Neural progenitor cell (in vitro differentiated cells): ENCODE data around the gene MYO5A. TPM values are rescaled to one million over a fixed set of nuclear protein-coding genes. Genes with fewer than 3 reads are reported as not detected.

ENCODE experiments used
- DNase-seq: peaks from one replicate; pipeline ENCODE4 v3.0.0-alpha.2; 2016; ENCODE audit warnings: low spot score
- H2AFZ ChIP-seq: fragments of 200-600 bp; sonication (generic); replicated peaks from 2 replicates; pipeline ENCODE4 v1.6.1; 2016; ENCODE audit warnings: antibody characterized with exemption
- H3F3A ChIP-seq: fragments of 200-600 bp; sonication (generic); 2 replicates; pipeline ENCODE4 v1.6.1; 2016; ENCODE audit warnings: antibody characterized with exemption, low read depth
- H3K27ac ChIP-seq: fragments of 200-600 bp; sonication (generic); 2 replicates; pipeline ENCODE4 v1.5.1; 2016; ENCODE audit warnings: mild to moderate bottlenecking
- H3K27me3 ChIP-seq: fragments of 200-600 bp; sonication (generic); 2 replicates; pipeline ENCODE4 v1.6.1; 2016; ENCODE audit warnings: mild to moderate bottlenecking, moderate library complexity
- H3K36me3 ChIP-seq: fragments of 200-600 bp; sonication (generic); 2 replicates; pipeline ENCODE4 v1.5.1; 2016
- H3K4me1 ChIP-seq: fragments of 200-600 bp; sonication (generic); 2 replicates; pipeline ENCODE4 v1.6.1; 2016; ENCODE audit warnings: mixed run types
- H3K4me2 ChIP-seq: fragments of 200-600 bp; sonication (generic); 2 replicates; pipeline ENCODE4 v1.6.1; 2016
- H3K4me3 ChIP-seq: fragments of 200-600 bp; sonication (generic); 2 replicates; pipeline ENCODE4 v1.5.1; 2016
- H3K79me2 ChIP-seq: fragments of 200-600 bp; sonication (generic); 2 replicates; pipeline ENCODE4 v1.6.1; 2016; ENCODE audit warnings: low read depth
- H3K9ac ChIP-seq: fragments of 200-600 bp; sonication (generic); 2 replicates; pipeline ENCODE4 v1.6.1; 2016
- H3K9me3 ChIP-seq: fragments of 200-600 bp; sonication (generic); 2 replicates; pipeline ENCODE4 v1.5.1; 2016; ENCODE audit warnings: low read depth
- H4K20me1 ChIP-seq: fragments of 200-600 bp; sonication (generic); 2 replicates; pipeline ENCODE4 v1.6.1; 2016; ENCODE audit warnings: low read depth
- H3K27ac Mint-ChIP-seq: 3 replicates; pipeline ENCODE4 v1.8.0; 2021; ENCODE audit warnings: mixed read lengths
- H3K27me3 Mint-ChIP-seq: 2 replicates; pipeline ENCODE4 v1.8.0; 2022; ENCODE audit warnings: low read depth, mild to moderate bottlenecking, inconsistent platforms, moderate library complexity, mixed read lengths; ENCODE audit not compliant: insufficient read depth
- H3K36me3 Mint-ChIP-seq: 3 replicates; pipeline ENCODE4 v1.8.0; 2021; ENCODE audit warnings: mixed read lengths
- H3K4me1 Mint-ChIP-seq: 3 replicates; pipeline ENCODE4 v1.8.0; 2021; ENCODE audit warnings: mixed read lengths
- H3K4me3 Mint-ChIP-seq: 3 replicates; pipeline ENCODE4 v1.8.0; 2021; ENCODE audit warnings: mild to moderate bottlenecking, moderate library complexity, mixed read lengths
- H3K9me3 Mint-ChIP-seq: 3 replicates; pipeline ENCODE4 v1.8.0; 2020; ENCODE audit warnings: mixed read lengths
- EZH2 ChIP-seq: fragments of 200-600 bp; sonication (generic); IDR thresholded peaks from 2 replicates; pipeline ENCODE4 v1.6.1; 2017; ENCODE audit warnings: antibody characterized with exemption, mild to moderate bottlenecking, moderate library complexity
- EZH2phosphoT487 ChIP-seq: fragments of 200-600 bp; sonication (generic); IDR thresholded peaks from 2 replicates; pipeline ENCODE4 v1.6.1; 2017; ENCODE audit warnings: antibody characterized with exemption
- total RNA-seq: library from RNA; depleted of rRNA; stranded (reverse); fragments of >200 nt; gene quantifications from 2 replicates; pipeline ENCODE4 v1.2.3, GENCODE V29; 2015; ENCODE audit warnings: low replicate concordance
- TF ChIP-seq, protein P1 (sequence below): fragments of 200-600 bp; sonication (generic); IDR thresholded peaks from 2 replicates; pipeline ENCODE4 v1.5.1; 2017; ENCODE audit warnings: antibody characterized with exemption, mild to moderate bottlenecking

MYO5A gene
- total RNA-seq, 1 donor from 2014 or later, result 34.3 TPM

DNA sequence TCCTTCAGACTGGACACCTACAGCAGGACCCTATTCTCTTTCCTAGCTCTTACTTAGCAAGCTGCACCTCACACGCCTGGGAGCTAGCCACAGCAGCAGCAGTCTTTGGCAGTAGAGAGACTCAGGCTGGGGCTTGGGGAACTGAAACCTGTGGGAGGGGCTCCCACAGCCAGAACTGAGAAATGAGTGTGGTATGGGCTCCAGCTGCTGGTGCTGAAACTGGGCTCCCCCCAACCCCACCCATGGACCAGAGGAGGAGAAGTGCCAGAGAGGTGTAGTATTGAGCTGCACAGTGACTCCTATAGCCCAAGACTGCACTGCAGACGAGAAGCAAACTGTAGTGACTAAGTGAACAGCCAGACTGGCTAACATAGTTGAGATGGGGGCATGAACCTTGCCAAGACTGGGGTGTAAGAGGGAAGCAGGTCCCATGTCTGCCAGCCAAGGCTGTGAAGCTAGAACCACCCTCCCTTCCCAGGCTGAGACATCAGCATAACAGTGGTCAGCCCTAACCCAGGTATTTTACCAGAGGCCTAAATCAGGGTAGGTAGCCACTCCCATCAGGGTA lies 62.5 kb downstream of the MYO5A start:
- TF ChIP-seq, protein P1, sequence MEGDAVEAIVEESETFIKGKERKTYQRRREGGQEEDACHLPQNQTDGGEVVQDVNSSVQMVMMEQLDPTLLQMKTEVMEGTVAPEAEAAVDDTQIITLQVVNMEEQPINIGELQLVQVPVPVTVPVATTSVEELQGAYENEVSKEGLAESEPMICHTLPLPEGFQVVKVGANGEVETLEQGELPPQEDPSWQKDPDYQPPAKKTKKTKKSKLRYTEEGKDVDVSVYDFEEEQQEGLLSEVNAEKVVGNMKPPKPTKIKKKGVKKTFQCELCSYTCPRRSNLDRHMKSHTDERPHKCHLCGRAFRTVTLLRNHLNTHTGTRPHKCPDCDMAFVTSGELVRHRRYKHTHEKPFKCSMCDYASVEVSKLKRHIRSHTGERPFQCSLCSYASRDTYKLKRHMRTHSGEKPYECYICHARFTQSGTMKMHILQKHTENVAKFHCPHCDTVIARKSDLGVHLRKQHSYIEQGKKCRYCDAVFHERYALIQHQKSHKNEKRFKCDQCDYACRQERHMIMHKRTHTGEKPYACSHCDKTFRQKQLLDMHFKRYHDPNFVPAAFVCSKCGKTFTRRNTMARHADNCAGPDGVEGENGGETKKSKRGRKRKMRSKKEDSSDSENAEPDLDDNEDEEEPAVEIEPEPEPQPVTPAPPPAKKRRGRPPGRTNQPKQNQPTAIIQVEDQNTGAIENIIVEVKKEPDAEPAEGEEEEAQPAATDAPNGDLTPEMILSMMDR, result no peak
- TF ChIP-seq EZH2 (no peak), EZH2phosphoT487 (no peak)
- peaks cover 10% of the 10 kb centered on the region for H3K9me3 Mint-ChIP-seq
- DNase-seq, result peak; percentile 13
- Histone ChIP-seq H2AFZ (no peak overlapping the region), H3K9ac (no peak overlapping the region), H3K36me3 (no peaks in the 10 kb centered on the region), H3K4me1 (peaks cover 9% of the 10 kb centered on the region), H3F3A (no peaks in the 10 kb centered on the region), H3K27ac (no peak overlapping the region), H3K4me2 (no peak overlapping the region), H3K4me3 (no peak overlapping the region), H4K20me1 (no peaks in the 10 kb centered on the region), H3K79me2 (no peaks in the 10 kb centered on the region), H3K27me3 (no peaks in the 10 kb centered on the region), H3K9me3 (no peaks in the 10 kb centered on the region)
- no peak overlapping the region for H3K4me3 Mint-ChIP-seq
- no peak overlapping the region for H3K27ac Mint-ChIP-seq
- no peaks in the 10 kb centered on the region for H3K4me1 Mint-ChIP-seq
- no peaks in the 10 kb centered on the region for H3K36me3 Mint-ChIP-seq
- H3K27me3 Mint-ChIP-seq, result no peaks in the 10 kb centered on the region

DNA sequence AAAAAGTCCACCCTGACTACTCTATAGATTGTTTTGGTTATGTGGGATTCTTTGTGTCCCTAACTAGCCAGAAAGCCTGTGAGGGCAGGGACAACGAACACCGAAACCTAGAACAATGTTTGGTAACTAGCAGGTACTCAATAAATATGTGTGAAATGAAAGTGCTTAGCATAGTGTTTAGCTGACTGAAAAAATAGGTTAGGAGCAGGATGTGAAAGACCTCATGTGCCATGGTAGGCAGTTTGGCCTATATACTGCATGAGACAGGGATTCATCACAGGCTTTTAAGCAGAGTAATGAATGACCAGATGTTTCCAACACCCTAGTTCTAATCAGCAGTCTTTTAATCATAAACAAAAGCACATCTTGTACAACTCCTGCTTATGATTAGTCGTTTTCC lies 64.2 kb downstream of the MYO5A start:
- H3K4me3 ChIP-seq, result no peak overlapping the region
- H3K36me3 ChIP-seq, result no peaks in the 10 kb centered on the region
- Mint-ChIP-seq H3K36me3 (no peaks in the 10 kb centered on the region), H3K9me3 (peaks cover 13% of the 10 kb centered on the region), H3K27ac (no peak overlapping the region), H3K4me1 (no peaks in the 10 kb centered on the region), H3K4me3 (no peak overlapping the region), H3K27me3 (no peaks in the 10 kb centered on the region)
- no peaks in the 10 kb centered on the region for H4K20me1 ChIP-seq
- peaks cover 9% of the 10 kb centered on the region for H3K4me1 ChIP-seq
- H2AFZ ChIP-seq, result no peak overlapping the region
- no peak overlapping the region for H3K27ac ChIP-seq
- H3K79me2 ChIP-seq, result no peaks in the 10 kb centered on the region
- H3K9ac ChIP-seq, result no peak overlapping the region
- TF ChIP-seq EZH2phosphoT487 (no peak), EZH2 (no peak)
- TF ChIP-seq, protein P1, result no peak
- no peak overlapping the region for H3K4me2 ChIP-seq
- no peaks in the 10 kb centered on the region for H3F3A ChIP-seq
- no peaks in the 10 kb centered on the region for H3K9me3 ChIP-seq
- no peak for DNase-seq
- no peaks in the 10 kb centered on the region for H3K27me3 ChIP-seq

DNA sequence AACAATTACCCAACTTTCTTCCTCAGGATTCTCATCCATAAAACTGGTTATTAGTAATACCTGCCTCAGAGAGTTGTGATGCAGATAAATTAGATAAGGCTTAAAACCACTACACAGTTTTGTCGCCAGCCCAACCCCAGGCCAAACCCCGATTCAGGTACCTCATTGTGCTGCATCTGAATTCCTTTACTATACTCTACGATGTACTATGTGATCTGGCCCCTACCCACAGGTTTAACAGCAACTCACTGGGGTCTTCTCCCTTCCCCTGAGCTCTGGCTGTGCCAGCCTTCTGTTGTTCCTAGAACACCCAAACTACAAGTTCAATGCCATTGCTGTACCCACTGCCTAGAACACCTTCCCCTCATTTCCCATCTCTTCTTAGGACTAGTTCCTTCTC lies 64.6 kb downstream of the MYO5A start:
- Mint-ChIP-seq H3K4me1 (no peaks in the 10 kb centered on the region), H3K27me3 (no peaks in the 10 kb centered on the region), H3K4me3 (no peak overlapping the region), H3K36me3 (peaks cover 1% of the 10 kb centered on the region), H3K27ac (no peak overlapping the region), H3K9me3 (peaks cover 14% of the 10 kb centered on the region)
- Histone ChIP-seq H2AFZ (no peak overlapping the region), H3K4me2 (no peak overlapping the region), H3K27me3 (no peaks in the 10 kb centered on the region), H3K79me2 (no peaks in the 10 kb centered on the region), H3K9ac (no peak overlapping the region), H3K9me3 (no peaks in the 10 kb centered on the region), H3K36me3 (no peaks in the 10 kb centered on the region), H3K27ac (no peak overlapping the region), H3F3A (no peaks in the 10 kb centered on the region), H4K20me1 (no peaks in the 10 kb centered on the region), H3K4me3 (no peak overlapping the region), H3K4me1 (peaks cover 9% of the 10 kb centered on the region)
- TF ChIP-seq EZH2phosphoT487 (no peak), EZH2 (no peak)
- TF ChIP-seq, protein P1, result no peak
- DNase-seq, result no peak
